Activated CD8-positive, alpha-beta memory T cell treated with anti-CD3 and anti-CD28 coated beads, Interleukin-2, amount 50 U/mL, for 48 hours (primary cell): ENCODE data around the gene NOXO1.
"Not testable (repeated sequence)": the region's sequence is repeated elsewhere in the genome, so short reads cannot be mapped to it uniquely, and the experiment has no call there.

Experiments
- DNase-seq: peaks from one replicate; pipeline ENCODE4 v3.0.0-alpha.2; 2020

NOXO1 gene

GRCh38 chr16:1959269-1960039 lies 21.8 kb downstream of the NOXO1 start, which contains the start of gene NDUFB10:
Gene NDUFB10, plus strand, starts transcription at chr16:1959538. Its CDS starts 87 bp downstream, at chr16:1959625.
- DNase-seq, result peak; percentile 98

DNA sequence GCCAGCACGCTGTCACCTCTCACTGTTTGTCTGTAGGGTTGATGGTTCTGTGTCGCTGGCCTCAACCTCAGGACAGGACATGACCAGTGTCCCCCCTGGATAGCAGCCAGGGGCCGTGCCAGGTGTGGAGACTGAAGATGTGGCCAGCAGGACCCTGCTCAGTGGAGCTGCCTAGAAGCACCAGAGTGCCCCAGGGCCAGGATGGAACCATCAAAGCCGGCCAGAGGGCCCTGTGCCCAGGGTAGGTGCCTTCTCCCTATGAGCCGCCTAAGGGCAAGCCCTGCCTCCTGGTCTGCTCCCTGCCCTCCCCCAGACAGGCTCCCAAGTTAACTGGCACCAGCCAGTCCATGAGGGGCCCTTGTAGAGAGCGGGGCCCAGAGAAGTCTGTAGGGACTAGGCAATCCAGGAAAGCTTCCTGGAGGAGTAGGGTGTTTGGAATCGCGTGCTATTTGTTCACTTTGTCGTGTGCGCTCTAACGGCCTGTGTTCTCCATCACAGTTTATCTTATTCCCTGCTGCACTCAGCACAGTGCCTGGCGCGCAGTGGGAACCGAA lies 22.5 kb downstream of the NOXO1 start:
- DNase-seq, result no peak

GRCh38 chr16:1958143-1958491 lies 23.2 kb downstream of the NOXO1 start:
- DNase-seq, result not testable (repeated sequence)

- not testable (repeated sequence) for DNase-seq
Measured at GRCh38 chr16:1957434-1958142, 23.7 kb downstream of the NOXO1 start.

GRCh38 chr16:1953734-1954133 lies 27.5 kb downstream of the NOXO1 start:
- DNase-seq, result no peak

DNA sequence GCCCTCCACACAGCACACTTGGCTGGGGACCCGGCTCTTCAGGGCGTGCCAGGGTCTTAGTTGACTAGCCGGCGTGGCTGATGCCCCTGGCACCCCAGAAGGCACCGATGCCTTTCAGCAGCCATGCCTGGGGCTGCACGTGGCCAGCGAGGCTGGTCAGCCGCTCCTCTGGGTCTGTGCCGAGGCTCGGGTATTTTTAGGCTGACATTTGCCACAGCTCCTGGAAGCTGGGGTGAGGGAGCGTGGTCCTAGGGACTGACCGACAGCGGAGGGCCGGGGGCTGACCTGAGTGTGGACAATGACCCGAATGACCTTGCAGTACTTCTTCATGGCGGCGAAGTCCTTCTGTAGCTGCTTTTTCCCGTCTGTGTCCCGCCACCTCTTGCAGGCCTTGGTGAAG lies 30.7 kb downstream of the NOXO1 start:
- DNase-seq, result no peak

GRCh38 chr16:1950047-1950446 lies 31.2 kb downstream of the NOXO1 start:
- DNase-seq, result no peak

- DNase-seq, result no peak
Measured at GRCh38 chr16:1949507-1949906, 31.8 kb downstream of the NOXO1 start.

DNA sequence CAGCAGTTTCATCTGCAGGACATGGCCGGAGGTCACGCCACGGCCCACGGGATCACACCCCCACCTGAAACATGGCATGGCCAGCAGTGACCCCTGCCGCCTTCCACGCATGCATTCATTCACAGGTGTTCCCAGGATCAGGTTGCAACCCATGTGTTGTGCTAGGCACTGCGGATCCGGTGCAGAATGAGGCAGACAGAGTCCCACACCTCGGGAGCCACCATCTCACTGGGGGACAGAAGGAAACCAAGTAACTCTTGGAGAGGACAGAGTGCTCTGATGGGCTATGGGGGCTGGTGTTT lies 33.9 kb downstream of the NOXO1 start:
- DNase-seq, result no peak

- no peak for DNase-seq
Measured at GRCh38 chr16:1946495-1947368, 34.5 kb downstream of the NOXO1 start.

GRCh38 chr16:1945559-1946391 lies 35.5 kb downstream of the NOXO1 start:
- DNase-seq, result no peak

DNA sequence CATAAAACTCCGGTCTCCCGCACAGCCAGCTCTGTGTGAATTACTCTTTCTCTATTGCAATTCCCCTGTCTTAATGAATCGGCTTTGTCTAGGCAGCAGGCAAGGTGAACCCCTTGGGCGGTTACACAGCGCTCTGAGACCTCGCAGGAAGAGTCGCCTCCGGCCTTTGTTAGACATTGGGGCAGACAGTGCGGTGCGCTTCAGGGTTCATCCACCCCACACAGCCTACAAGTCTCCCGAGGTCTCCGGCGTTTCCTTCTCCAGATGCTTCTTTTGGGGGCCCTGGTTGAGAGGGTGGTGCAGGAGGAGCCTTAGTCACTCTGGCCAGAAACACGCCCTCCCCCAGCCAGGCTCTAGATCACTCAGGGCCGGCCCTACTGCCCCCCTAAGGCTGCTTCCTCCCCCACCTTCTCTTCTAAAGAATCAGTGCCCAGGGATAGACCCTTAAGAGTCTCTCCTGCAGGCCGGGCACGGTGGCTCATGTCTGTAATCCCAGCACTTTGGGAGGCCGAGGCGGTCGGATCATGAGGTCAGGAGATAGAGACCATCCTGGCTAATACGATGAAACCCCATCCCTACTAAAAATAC lies 36.6 kb downstream of the NOXO1 start:
- no peak for DNase-seq

DNA sequence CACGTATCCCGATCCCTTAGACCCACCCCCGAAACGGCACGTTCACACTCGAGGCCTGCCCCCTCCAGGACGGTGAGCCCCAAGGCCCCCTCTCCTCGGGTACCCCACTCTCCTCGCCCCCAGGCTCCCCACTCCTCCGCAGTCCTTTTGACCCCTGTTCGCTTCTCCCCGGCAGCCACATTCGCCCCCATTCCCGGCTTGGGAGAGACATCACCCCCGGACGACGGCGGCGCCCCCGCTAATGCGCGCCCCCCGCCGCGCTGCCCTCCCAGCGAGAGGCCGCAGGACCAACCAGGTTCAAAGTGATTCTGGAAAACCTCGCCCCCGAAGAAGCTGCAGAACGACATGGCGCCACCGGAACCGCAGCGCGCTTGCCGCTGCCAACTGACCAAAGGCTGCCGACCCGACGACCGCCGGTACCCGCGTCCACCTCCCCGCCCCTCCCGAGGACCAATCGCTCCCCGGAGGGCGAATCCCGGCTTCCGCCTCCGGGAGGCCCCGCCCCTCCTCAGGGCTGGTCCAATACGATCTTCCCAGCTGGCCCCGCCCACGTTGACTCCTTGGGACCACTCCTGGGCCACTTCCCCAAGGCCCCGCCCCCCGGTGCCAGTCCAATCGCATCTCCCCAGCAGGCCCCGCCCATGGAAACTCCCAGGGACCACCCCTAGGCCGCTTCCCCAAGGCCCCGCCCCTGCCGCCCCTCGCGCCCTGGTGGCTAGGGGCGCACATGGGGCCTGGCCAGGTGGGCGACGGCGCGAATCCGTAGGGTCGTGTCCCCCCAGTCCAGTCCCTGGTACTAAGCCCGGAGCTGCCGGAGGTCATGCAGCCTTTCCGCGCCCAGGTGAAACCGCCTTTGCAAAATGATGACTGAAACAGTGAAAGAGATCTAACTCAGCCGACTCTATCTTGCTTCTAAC lies 38.2 kb downstream of the NOXO1 start, which contains the start of gene MSRB1:
MSRB1 (minus strand) TSS at position 390 of the 917 bp plus-strand sequence; CDS start at position 347, 43 bp downstream.
- DNase-seq, result peak; percentile 99

- no peak for DNase-seq
Measured at GRCh38 chr16:1942047-1942809, 39.0 kb downstream of the NOXO1 start.

DNA sequence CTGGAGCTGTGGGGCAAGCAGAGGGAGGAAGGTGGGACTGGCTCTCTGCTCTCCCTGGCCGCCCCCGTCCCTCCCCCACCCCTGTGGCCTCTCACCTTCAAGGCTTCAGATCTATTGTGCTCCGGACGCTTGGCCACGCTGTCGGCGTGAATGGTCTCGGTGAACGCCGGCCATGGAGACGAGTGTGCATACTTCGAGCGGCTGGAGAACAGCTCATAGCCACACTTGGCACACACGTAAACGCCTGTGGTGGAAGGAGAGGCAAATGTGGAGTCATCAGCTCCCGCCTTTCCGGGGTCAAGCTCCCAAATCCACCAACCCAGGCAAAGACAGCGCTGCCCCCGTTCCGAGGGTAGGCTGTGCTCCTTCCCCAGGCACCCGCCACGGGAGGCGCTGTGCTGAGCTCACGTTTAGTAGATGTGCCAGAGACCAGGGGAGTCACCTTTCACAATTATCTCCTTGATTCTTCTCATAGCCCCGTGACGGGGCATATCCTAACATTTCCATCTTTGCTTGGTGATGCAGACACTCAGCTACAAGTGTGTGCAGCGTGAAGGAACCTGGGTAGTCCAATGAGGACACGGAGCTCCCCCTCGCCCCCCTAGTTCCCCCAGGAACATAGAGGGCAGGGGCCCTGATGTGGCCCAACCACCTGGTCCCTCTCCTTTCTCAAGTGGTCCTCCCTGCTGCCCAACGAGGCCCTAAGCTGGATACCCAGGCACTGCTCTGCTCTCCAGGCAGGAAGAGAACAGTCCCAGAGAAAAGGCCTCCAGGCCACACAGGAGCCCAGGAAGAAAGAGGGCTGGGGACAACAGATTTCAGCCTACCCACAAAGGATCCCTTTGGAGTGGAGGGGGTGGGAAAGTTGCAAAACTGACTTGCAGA lies 39.9 kb downstream of the NOXO1 start:
- no peak for DNase-seq

- no peak for DNase-seq
Measured at GRCh38 chr16:1940273-1941161, 40.8 kb downstream of the NOXO1 start.

DNA sequence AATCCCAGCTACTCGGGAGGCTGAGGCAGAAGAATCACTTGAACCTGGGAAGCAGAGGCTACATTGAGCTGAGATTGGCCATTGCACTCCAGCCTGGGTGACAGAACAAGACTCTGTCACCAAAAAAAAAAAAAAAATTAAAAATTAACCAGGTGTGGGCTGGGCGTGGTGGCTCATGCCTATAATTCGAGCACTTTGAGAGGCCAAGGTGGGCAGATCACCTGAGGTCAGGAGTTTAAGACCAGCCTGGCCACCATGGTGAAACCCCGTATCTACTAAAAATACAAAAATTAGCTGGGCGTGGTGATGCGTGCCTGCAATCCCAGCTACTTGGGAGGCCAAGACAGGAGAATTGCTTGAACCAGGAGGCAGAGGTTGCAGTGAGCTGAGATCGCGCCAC lies 41.4 kb downstream of the NOXO1 start:
- DNase-seq, result not testable (repeated sequence)

DNA sequence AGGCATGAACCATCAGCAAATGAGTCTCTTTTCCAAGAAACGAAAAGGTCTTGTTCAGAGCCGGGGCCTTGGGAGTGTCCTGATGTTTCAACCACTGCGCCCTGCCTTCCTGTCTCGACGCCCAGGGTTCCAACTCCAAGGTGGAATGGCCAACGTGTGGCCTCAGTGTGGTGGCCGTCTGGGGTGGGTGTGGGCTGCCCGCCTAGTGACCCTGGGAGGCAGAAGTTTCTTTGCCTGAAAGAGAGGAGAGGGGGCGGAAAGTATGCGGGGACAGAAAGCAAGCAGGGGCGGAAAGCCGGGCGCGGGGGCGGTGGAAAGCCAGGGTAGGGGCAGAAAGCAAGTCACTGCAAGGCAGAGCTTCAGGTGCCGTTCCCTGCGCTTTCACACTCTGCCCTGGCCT lies 42.4 kb downstream of the NOXO1 start:
- no peak for DNase-seq
